ENCODE measurements around the gene CACNB3. TPM values are rescaled to one million over a fixed set of nuclear protein-coding genes. Genes with fewer than 3 reads are reported as not detected.

CACNB3 gene
- total RNA-seq, 2 experiments from 2014 or later = 9.5 to 10.0 TPM

GRCh38 chr12:48780381-48781025 is 37.8 kb upstream of the CACNB3 start:
- no peak overlapping the region for H3K27ac Mint-ChIP-seq
- H3K27me3 Mint-ChIP-seq (ENCODE audit: low read depth) = peaks cover 4% of the 10 kb centered on the region
- H3K4me1 Mint-ChIP-seq (ENCODE audit: low read depth) = no peaks in the 10 kb centered on the region
- CTCF ChIA-PET = interaction anchor here (1.2 to 1.6 kb wide), 2 partner anchors 27 to 163 kb away, joined by 4 to 8 read pairs; no protein-coding TSS in a partner anchor
- no peaks in the 10 kb centered on the region for H3K9me3 Mint-ChIP-seq
- DNase-seq = no peak
- H3K36me3 Mint-ChIP-seq (ENCODE audit: low read depth) = no peaks in the 10 kb centered on the region
- H3K4me3 Mint-ChIP-seq = no peak overlapping the region
- intact Hi-C loops (cut with micrococcal nuclease) = no loop called here

- Mint-ChIP-seq H3K4me3 (no peak overlapping the region), H3K27ac (no peak overlapping the region), H3K9me3 (no peaks in the 10 kb centered on the region)
Observed at GRCh38 chr12:48781750-48782456, 36.4 kb upstream of the CACNB3 start.

DNA sequence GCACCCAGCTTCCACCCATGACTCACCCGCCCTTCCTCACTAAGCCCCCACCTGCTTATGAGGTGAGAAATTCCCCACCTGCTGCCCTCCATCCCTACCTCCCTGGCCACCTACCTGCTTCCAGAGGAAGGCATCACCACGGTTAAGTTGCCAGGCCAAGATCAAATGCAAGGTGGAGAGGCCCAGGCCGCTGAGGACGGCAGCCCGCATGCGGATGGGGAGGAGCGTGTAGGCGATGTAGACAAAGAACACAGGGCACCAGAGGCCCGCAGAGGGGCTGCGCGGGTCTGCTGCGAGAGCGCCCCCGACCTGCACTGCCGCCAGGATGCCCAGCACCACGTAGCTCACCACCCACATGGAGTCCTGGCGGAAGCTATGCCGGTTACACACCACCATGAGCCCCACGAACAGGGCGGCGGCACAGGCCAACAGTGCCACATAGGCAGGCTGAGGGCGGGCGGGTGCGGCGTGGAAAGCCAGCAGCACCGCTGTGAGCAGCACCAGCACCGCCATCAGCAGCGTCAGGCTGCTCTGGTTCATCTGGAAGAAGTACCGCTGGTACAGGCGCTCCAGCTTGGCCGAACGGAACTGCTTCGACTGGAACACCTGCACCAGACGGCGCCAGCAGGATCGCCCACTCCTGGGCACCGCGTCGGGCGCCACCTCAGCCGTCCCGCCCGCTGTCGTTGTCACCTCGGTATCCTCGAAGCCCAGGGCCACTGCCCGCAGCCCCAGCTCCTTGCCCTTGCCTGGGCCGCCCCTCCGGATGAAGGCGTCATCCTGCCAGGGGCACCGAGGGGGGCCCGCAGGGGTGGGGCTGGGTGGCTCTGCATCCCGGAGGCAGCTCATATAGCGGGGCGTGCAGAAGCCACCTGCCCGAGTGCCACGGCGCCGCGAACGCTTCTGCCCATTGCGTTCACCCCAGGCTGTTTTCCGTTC is 35.6 kb upstream of the CACNB3 start:
- Mint-ChIP-seq H3K27ac (no peak overlapping the region), H3K9me3 (no peaks in the 10 kb centered on the region), H3K4me3 (no peak overlapping the region), H3K4me1 (ENCODE audit: low read depth) (no peaks in the 10 kb centered on the region), H3K36me3 (ENCODE audit: low read depth) (no peaks in the 10 kb centered on the region), H3K27me3 (ENCODE audit: low read depth) (peaks cover 20% of the 10 kb centered on the region)
- intact Hi-C loops (cut with micrococcal nuclease) = no loop called here
- CTCF ChIA-PET = no interaction called here
- DNase-seq = no peak

More at GRCh38 chr12:48781750-48782456, 36.4 kb upstream of the CACNB3 start:
- Mint-ChIP-seq H3K4me1 (ENCODE audit: low read depth) (no peaks in the 10 kb centered on the region), H3K27me3 (ENCODE audit: low read depth) (peaks cover 13% of the 10 kb centered on the region), H3K36me3 (ENCODE audit: low read depth) (no peaks in the 10 kb centered on the region)
- no peak for DNase-seq
- intact Hi-C loops (cut with micrococcal nuclease) = no loop called here
- CTCF ChIA-PET = no interaction called here

- CTCF ChIA-PET = no interaction called here
- peaks cover 27% of the 10 kb centered on the region for H3K27me3 Mint-ChIP-seq (ENCODE audit: low read depth)
- no peak for DNase-seq
- intact Hi-C loops (cut with micrococcal nuclease) = no loop called here
- H3K9me3 Mint-ChIP-seq = no peaks in the 10 kb centered on the region
- H3K4me3 Mint-ChIP-seq = no peak overlapping the region
- peaks cover 2% of the 10 kb centered on the region for H3K4me1 Mint-ChIP-seq (ENCODE audit: low read depth)
- no peaks in the 10 kb centered on the region for H3K36me3 Mint-ChIP-seq (ENCODE audit: low read depth)
- H3K27ac Mint-ChIP-seq = no peak overlapping the region
Observed at GRCh38 chr12:48783432-48783831, 34.9 kb upstream of the CACNB3 start.

DNA sequence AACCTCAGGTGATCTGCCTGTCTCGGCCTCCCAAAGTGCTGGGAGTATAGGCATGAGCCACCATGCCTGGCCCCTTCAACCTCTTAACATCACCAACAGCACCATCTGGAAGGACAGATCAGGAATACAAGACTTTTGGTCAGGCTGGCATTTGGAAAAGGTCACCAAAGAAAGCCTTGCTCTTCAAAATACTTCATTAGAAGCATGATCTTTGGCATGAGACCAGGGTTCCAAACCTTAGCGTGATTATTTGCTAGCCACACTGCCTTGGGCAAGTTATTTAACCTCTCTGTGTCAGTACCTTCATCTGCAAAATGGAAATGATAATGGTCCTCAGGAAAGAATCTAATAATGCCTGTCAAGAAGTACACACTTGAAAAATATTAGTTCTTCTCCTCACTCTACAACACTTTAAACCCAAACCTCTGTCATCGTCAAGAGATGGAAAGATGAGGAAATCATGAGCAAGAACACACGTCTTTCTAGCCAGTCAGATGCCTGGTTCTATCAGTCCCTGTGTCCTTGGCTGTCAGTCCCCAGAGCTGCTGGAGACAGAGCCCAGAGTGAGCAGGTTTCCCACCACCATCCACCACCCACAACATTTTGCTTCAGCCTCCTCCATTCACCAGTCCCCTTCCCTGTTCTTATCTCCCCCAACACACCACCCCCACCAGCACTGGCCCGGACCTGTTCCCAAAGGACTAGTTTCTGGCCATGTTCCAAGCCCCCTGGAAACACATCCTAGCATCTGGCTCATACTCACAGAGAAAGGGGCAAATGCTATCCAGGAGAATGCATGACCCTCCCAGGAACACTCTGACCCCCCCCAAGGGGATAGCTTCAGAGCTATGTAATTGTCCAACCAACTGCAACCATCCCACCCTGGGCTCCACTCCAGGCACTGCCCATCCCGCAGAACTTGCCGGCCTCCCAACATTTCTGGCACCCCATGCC is 31.4 kb upstream of the CACNB3 start:
- Mint-ChIP-seq H3K27me3 (ENCODE audit: low read depth) (peaks cover 41% of the 10 kb centered on the region), H3K27ac (no peak overlapping the region), H3K9me3 (no peaks in the 10 kb centered on the region), H3K36me3 (ENCODE audit: low read depth) (no peaks in the 10 kb centered on the region), H3K4me3 (no peak overlapping the region), H3K4me1 (ENCODE audit: low read depth) (peaks cover 4% of the 10 kb centered on the region)
- intact Hi-C loops (cut with micrococcal nuclease) = no loop called here
- CTCF ChIA-PET = no interaction called here
- DNase-seq = no peak

DNA sequence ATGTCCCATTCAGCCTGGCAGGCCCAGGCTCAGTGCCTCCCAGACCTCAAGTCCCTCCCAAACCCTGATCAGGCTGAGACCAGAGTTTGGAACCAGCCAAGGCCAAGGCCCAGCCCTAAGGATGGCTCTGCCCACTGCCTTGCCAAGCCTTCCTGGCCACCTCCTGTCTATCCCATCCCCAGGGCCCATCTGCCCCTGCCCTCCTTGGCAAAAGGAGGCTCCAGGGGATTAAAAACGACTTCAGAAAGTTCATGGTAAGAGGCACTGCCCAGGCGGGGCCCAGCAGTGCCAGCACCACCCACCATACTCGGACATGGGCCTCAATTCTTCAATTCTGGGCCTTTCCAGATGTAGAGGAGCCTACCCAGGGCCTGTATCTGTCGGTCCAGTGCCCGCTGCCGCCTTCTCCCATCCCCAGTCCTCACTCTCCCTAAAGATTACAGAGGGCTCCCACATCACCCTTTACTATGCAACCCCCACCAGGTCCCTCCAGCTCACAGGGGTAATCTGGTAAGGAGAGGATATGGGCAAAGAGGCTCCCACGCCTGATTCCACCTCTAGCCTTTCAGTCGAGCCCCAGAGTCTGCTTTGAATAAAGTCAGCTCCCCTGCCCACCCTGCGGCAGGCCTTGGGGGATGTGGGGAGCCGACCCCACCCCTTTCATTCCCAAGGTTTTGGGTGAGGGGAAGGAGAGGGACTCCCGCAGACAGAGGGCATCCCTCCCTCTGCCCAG is 30.3 kb upstream of the CACNB3 start:
- H3K27me3 Mint-ChIP-seq (ENCODE audit: low read depth) = peaks cover 41% of the 10 kb centered on the region
- intact Hi-C loops (cut with micrococcal nuclease) = no loop called here
- H3K4me1 Mint-ChIP-seq (ENCODE audit: low read depth) = peaks cover 4% of the 10 kb centered on the region
- CTCF ChIA-PET = no interaction called here
- H3K4me3 Mint-ChIP-seq = peak overlapping the region; percentile 48
- no peaks in the 10 kb centered on the region for H3K9me3 Mint-ChIP-seq
- H3K36me3 Mint-ChIP-seq (ENCODE audit: low read depth) = no peaks in the 10 kb centered on the region
- no peak for DNase-seq
- no peak overlapping the region for H3K27ac Mint-ChIP-seq

DNA sequence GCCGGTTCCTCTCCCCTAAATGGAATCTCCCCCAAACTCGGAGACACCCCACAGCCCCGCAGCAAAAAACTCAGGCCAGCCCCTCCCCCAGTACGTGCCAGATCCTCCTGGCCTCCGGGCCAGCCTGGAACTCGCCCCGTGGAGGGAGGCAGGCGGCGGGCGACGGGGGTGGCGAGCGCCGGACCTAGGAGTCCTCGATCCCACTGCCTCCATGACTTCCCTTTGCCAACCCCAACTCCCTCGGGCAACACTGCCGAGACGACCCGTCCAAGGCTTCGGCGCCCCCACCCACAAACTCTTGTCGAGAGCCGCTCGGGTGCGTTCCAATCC is 29.8 kb upstream of the CACNB3 start:
- Mint-ChIP-seq H3K27me3 (ENCODE audit: low read depth) (peaks cover 40% of the 10 kb centered on the region), H3K4me1 (ENCODE audit: low read depth) (peaks cover 4% of the 10 kb centered on the region), H3K4me3 (peak overlapping the region; percentile 64), H3K27ac (no peak overlapping the region), H3K9me3 (no peaks in the 10 kb centered on the region), H3K36me3 (ENCODE audit: low read depth) (no peaks in the 10 kb centered on the region)
- no peak for DNase-seq
- intact Hi-C loops (cut with micrococcal nuclease) = no loop called here
- CTCF ChIA-PET = no interaction called here

GRCh38 chr12:48788854-48789775 is 29.2 kb upstream of the CACNB3 start, which contains the start of gene ADCY6:
TSS of gene ADCY6 (minus strand) at chr12:48789089. CDS start at chr12:48783434, 5,655 bp downstream.
- no peak for DNase-seq
- CTCF ChIA-PET = interaction anchor here (0.6 to 1.2 kb wide), 3 partner anchors 12 to 56 kb away, joined by 3 to 5 read pairs (median 4); no protein-coding TSS in a partner anchor
- Mint-ChIP-seq H3K9me3 (no peaks in the 10 kb centered on the region), H3K27me3 (ENCODE audit: low read depth) (peaks cover 40% of the 10 kb centered on the region), H3K4me1 (ENCODE audit: low read depth) (peaks cover 4% of the 10 kb centered on the region), H3K36me3 (ENCODE audit: low read depth) (no peaks in the 10 kb centered on the region), H3K27ac (no peak within 1 kb of the TSS), H3K4me3 (peak within 1 kb of the TSS; percentile 64)
- intact Hi-C loops (cut with micrococcal nuclease) = no loop called here

DNA sequence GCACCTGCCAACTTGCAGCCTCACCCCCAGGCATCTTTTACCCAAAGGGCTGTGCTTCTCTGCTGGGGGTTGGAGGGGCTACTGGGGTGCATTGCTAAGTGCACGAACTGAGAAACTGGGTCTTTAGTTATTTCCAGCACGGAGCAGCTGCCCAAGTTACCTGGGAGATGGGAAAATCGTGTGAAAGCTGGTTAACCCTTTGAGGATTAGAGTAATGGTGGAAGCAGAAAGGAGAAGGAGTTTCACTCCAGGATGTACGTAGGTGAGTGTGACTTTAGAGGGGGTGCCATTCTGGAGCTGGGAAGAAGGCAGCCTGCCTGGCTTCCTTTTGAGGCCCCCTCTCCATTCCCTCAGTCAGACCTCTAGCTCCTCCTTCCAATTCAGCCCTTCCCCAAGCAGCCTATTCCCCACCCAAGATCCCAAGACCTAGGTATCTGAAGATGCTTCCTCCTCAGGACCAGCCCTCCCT is 28.4 kb upstream of the CACNB3 start:
- DNase-seq = no peak
- Mint-ChIP-seq H3K27ac (no peak overlapping the region), H3K36me3 (ENCODE audit: low read depth) (no peaks in the 10 kb centered on the region), H3K27me3 (ENCODE audit: low read depth) (peaks cover 39% of the 10 kb centered on the region), H3K4me3 (no peak overlapping the region), H3K4me1 (ENCODE audit: low read depth) (peaks cover 4% of the 10 kb centered on the region), H3K9me3 (no peaks in the 10 kb centered on the region)
- intact Hi-C loops (cut with micrococcal nuclease) = no loop called here
- CTCF ChIA-PET = interaction anchor here (0.6 to 1.2 kb wide), 3 partner anchors 11 to 55 kb away, joined by 3 to 5 read pairs (median 4); no protein-coding TSS in a partner anchor

- CTCF ChIA-PET = interaction anchor here (1.0 to 6.8 kb wide), 7 partner anchors 9 to 251 kb away, joined by 3 to 184 read pairs (median 6); a partner anchor contains a TSS
- no peaks in the 10 kb centered on the region for H3K4me1 Mint-ChIP-seq (ENCODE audit: low read depth)
- intact Hi-C loops (cut with micrococcal nuclease) = loop anchor here (2.0 kb wide), 1 partner anchor 77 kb away; the partner anchor contains the start of gene CCNT1
Observed at GRCh38 chr12:48793696-48794095, 24.6 kb upstream of the CACNB3 start.

More at GRCh38 chr12:48793696-48794095, 24.6 kb upstream of the CACNB3 start:
- Mint-ChIP-seq H3K27me3 (ENCODE audit: low read depth) (peaks cover 17% of the 10 kb centered on the region), H3K27ac (no peak overlapping the region), H3K36me3 (ENCODE audit: low read depth) (no peaks in the 10 kb centered on the region), H3K4me3 (no peak overlapping the region), H3K9me3 (no peaks in the 10 kb centered on the region)
- no peak for DNase-seq

Measured in activated naive CD4-positive, alpha-beta T cell treated with anti-CD3 and anti-CD28 coated beads for 36 hours (primary cell).